ENCODE measurements around the gene GPR132.

GPR132 gene

DNA sequence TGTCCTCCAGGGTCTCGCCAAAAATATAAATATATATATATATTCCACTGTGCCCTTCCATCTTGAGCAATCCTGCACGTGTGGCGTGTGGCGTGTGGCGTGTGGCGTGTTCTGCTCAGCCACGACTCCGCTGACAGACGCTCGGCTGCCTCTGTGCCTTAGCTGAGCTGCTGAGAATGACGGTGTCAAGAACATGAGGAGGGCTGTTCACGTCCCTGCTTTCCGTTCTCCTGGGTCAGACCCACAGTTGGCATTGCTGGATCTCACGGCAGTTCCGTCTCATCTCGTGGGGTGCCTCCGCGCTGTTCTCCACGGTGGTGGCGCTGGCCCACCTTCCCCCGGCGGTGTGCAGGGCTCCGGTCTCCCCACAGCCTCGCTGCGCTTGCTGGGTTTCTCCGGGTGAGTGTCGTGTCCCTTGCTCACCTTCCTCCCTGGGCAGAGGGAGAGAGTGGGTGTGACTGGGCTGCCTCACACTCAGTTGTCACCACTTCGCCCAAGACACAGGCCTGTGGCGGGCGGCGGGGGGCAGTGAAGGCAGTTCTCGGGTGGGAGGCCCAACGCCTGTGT, 9.4 kb downstream of the GPR132 start:
- Histone ChIP-seq H3K27me3 (replicated peaks; ENCODE audit: control insufficient read depth, insufficient read depth, low read length) (peaks cover 27% of the 10 kb centered on the region), H3K4me3 (ENCODE audit: low read length) (no peak overlapping the region), H3K9me3 (ENCODE audit: control insufficient read depth, low read length) (no peaks in the 10 kb centered on the region), H3K9ac (ENCODE audit: low read length) (no peak overlapping the region), H3K4me1 (ENCODE audit: control insufficient read depth, insufficient read depth, low read length) (peaks cover 8% of the 10 kb centered on the region), H3K36me3 (ENCODE audit: control insufficient read depth, insufficient read depth, low read length, severe bottlenecking) (no peaks in the 10 kb centered on the region)
- DNase-seq (ENCODE audit: low read depth): no peak

- DNase-seq (ENCODE audit: low read depth): no peak
- Histone ChIP-seq H3K36me3 (ENCODE audit: control insufficient read depth, insufficient read depth, low read length, severe bottlenecking) (no peaks in the 10 kb centered on the region), H3K4me3 (ENCODE audit: low read length) (no peak overlapping the region), H3K9ac (ENCODE audit: low read length) (no peak overlapping the region), H3K27me3 (replicated peaks; ENCODE audit: control insufficient read depth, insufficient read depth, low read length) (peaks cover 29% of the 10 kb centered on the region), H3K4me1 (ENCODE audit: control insufficient read depth, insufficient read depth, low read length) (peaks cover 6% of the 10 kb centered on the region), H3K9me3 (ENCODE audit: control insufficient read depth, low read length) (no peaks in the 10 kb centered on the region)
Measured at GRCh38 chr14:105055334-105055733, 9.9 kb downstream of the GPR132 start.

DNA sequence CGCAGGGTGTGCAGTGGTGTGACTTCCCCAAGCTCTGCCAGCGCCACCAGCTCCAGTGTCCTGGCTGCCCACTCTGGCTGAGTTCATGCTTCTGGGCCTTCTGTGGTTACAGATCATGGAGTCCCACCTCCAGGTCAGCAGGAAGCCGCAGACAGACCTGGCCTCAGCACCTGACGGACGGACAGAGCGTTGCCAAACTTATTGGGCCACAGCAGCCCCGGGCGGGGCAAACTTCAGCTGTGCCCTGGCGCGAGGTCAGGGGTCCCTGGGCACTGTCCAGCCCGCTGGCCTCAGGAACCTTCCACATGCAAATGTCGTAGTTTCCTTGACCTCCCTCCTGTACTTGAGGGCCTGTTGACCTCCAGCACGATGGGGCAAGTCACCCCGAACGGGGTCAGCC, 11.2 kb downstream of the GPR132 start:
- no peak for DNase-seq (ENCODE audit: low read depth)
- Histone ChIP-seq H3K9ac (ENCODE audit: low read length) (no peak overlapping the region), H3K4me3 (ENCODE audit: low read length) (no peak overlapping the region), H3K27me3 (replicated peaks; ENCODE audit: control insufficient read depth, insufficient read depth, low read length) (peaks cover 31% of the 10 kb centered on the region), H3K36me3 (ENCODE audit: control insufficient read depth, insufficient read depth, low read length, severe bottlenecking) (no peaks in the 10 kb centered on the region), H3K4me1 (ENCODE audit: control insufficient read depth, insufficient read depth, low read length) (peaks cover 2% of the 10 kb centered on the region), H3K9me3 (ENCODE audit: control insufficient read depth, low read length) (no peaks in the 10 kb centered on the region)

DNA sequence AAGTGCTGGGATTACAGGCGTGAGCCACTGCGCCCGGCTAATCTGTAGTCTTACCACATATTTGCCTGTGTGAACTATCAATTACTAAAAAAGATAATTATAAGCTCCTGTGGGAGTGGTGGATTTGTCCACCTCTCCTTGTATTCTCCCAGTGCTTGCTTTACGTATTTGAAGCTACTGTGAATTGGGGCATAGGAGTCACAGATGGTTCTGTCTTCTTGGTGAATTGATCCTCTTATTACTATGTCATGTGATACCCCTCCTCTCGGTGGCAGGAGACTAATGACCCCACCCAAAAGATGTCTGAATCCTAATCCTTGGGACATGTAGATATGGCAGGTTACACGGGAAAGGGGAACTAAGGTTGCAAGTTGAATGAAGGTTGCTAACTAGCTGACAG, 11.8 kb downstream of the GPR132 start:
- no peaks in the 10 kb centered on the region for H3K36me3 ChIP-seq (ENCODE audit: control insufficient read depth, insufficient read depth, low read length, severe bottlenecking)
- no peak for DNase-seq (ENCODE audit: low read depth)

DNA sequence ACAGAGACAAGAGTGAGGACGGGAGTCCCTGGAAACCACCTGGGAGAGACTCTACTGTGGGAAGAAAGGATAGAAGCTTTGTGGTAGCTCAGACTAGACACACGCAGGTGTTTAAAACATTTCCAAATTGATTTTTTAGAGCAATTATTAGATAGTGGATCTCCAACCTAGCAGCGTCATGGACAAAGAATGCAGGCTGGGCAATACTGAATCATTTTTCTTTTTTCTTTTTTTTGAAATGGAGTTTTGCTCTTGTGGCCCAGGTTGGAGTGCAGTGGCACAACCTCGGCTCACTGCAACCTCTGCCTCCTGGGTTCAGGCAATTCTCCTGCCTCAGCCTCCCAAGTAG, 13.1 kb downstream of the GPR132 start:
- Histone ChIP-seq H3K4me1 (ENCODE audit: control insufficient read depth, insufficient read depth, low read length) (no peaks in the 10 kb centered on the region), H3K27me3 (replicated peaks; ENCODE audit: control insufficient read depth, insufficient read depth, low read length) (peaks cover 31% of the 10 kb centered on the region), H3K9me3 (ENCODE audit: control insufficient read depth, low read length) (no peaks in the 10 kb centered on the region), H3K4me3 (ENCODE audit: low read length) (no peak overlapping the region), H3K9ac (ENCODE audit: low read length) (no peak overlapping the region), H3K36me3 (ENCODE audit: control insufficient read depth, insufficient read depth, low read length, severe bottlenecking) (no peaks in the 10 kb centered on the region)
- no peak for DNase-seq (ENCODE audit: low read depth)

More for the DNA sequence above, 11.8 kb downstream of the GPR132 start:
- H3K4me3 ChIP-seq (ENCODE audit: low read length): no peak overlapping the region
- no peaks in the 10 kb centered on the region for H3K4me1 ChIP-seq (ENCODE audit: control insufficient read depth, insufficient read depth, low read length)
- H3K9ac ChIP-seq (ENCODE audit: low read length): no peak overlapping the region
- no peaks in the 10 kb centered on the region for H3K9me3 ChIP-seq (ENCODE audit: control insufficient read depth, low read length)
- H3K27me3 ChIP-seq (replicated peaks; ENCODE audit: control insufficient read depth, insufficient read depth, low read length): peaks cover 28% of the 10 kb centered on the region

GRCh38 chr14:105051182-105052109, 13.8 kb downstream of the GPR132 start:
- Histone ChIP-seq H3K9me3 (ENCODE audit: control insufficient read depth, low read length) (no peaks in the 10 kb centered on the region), H3K4me1 (ENCODE audit: control insufficient read depth, insufficient read depth, low read length) (no peaks in the 10 kb centered on the region), H3K27me3 (replicated peaks; ENCODE audit: control insufficient read depth, insufficient read depth, low read length) (peaks cover 32% of the 10 kb centered on the region), H3K4me3 (ENCODE audit: low read length) (no peak overlapping the region), H3K36me3 (ENCODE audit: control insufficient read depth, insufficient read depth, low read length, severe bottlenecking) (no peaks in the 10 kb centered on the region), H3K9ac (ENCODE audit: low read length) (no peak overlapping the region)
- no peak for DNase-seq (ENCODE audit: low read depth)

DNA sequence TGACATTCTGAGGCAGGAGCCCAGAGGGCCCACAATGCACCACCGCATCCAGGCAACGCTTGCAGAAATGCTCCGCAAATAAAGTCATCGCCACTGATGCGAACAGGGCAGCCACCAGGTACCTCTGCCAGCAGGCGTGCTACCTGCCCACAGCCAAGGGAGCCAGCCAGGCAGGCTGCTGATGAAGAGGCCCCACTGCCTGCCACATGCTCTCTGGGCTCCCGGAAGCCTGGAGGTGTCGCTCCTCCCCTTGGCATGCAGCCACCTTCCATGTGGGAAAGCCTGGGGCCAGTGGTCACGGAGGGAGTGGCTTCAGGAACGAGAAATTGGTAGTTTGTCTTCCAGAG, 14.7 kb downstream of the GPR132 start:
- no peaks in the 10 kb centered on the region for H3K9me3 ChIP-seq (ENCODE audit: control insufficient read depth, low read length)
- H3K9ac ChIP-seq (ENCODE audit: low read length): no peak overlapping the region
- H3K36me3 ChIP-seq (ENCODE audit: control insufficient read depth, insufficient read depth, low read length, severe bottlenecking): no peaks in the 10 kb centered on the region
- no peak for DNase-seq (ENCODE audit: low read depth)
- H3K4me1 ChIP-seq (ENCODE audit: control insufficient read depth, insufficient read depth, low read length): no peaks in the 10 kb centered on the region
- peaks cover 25% of the 10 kb centered on the region for H3K27me3 ChIP-seq (replicated peaks; ENCODE audit: control insufficient read depth, insufficient read depth, low read length)
- no peak overlapping the region for H3K4me3 ChIP-seq (ENCODE audit: low read length)

DNA sequence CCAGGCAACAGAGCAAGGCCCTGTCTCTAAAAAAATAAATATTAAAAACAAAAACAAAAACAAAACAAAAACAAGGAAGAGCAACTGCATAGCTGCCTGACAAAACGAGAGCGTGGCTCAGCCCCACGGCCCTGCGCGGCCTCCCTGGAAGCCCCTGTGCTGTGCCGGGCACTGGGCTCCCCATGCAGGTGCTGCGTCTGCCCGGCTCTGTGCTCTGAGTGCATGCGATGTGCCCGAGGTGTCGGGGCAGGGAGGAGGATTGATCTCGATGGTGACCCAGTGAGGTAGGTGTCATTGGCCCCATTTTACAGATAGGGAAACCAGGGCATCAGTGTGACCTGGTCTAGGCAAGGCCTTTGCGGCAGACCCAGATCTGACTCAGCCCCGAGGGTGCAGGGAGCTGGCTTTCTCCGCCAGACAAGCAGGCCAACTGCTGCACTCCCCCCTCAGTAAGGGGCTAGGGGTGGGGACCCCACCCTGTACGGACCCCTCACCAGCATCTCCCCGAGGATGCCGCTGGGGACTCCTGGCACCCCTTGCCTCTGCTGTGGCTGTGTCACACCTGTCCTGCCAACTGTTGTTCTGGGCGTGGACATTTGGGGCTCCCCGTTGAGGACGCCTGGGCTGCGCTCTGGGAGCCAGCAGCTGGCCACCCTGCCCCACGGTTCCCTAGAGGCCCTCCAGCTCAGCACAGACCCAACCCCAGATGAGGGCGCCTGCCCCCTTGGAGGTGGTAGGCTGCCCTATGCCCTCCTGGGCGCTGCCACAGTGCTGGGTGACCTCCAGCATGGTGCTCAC, 15.3 kb downstream of the GPR132 start:
- no peak for DNase-seq (ENCODE audit: low read depth)
- no peak overlapping the region for H3K4me3 ChIP-seq (ENCODE audit: low read length)
- H3K9ac ChIP-seq (ENCODE audit: low read length): no peak overlapping the region
- H3K9me3 ChIP-seq (ENCODE audit: control insufficient read depth, low read length): no peaks in the 10 kb centered on the region
- H3K27me3 ChIP-seq (replicated peaks; ENCODE audit: control insufficient read depth, insufficient read depth, low read length): peaks cover 25% of the 10 kb centered on the region
- no peaks in the 10 kb centered on the region for H3K4me1 ChIP-seq (ENCODE audit: control insufficient read depth, insufficient read depth, low read length)
- no peaks in the 10 kb centered on the region for H3K36me3 ChIP-seq (ENCODE audit: control insufficient read depth, insufficient read depth, low read length, severe bottlenecking)

DNA sequence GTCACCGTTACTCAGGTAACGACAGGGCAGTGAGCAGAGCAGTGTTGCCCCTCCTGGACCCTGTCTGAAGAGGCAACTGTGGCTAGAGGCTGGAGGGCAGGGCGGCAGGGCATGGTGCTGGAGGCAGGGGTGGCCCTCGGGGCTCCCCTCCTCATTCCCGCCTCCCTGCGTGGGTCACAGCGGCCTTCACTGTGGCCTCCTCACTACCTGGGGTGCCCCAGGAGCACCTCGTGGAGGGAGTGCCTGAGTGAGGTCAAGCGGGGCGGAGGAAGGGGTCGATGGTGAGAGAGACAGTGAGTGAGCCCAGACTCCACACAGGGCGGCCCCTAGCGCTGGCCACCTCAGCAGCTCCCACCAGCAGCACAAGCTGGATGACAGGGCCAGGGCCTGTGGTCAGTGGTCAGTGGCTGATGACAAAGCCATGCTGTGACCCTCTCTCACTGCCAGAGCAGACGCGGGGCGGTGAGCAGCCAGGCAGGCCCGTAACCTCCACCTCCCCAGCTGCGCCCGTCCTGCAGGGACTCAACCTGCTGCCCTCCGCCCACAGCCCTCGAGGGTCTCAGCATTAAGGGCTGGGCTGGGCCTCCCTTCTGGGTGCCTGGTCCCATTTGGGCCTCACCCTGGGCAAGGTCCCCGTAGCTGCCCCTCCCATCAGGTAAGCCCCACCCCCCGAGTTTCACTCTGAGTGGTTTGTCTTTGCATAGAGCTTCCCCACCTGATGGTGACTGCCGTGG, 17.8 kb downstream of the GPR132 start:
- Histone ChIP-seq H3K27me3 (replicated peaks; ENCODE audit: control insufficient read depth, insufficient read depth, low read length) (peaks cover 18% of the 10 kb centered on the region), H3K36me3 (ENCODE audit: control insufficient read depth, insufficient read depth, low read length, severe bottlenecking) (no peaks in the 10 kb centered on the region), H3K4me3 (ENCODE audit: low read length) (no peak overlapping the region), H3K9ac (ENCODE audit: low read length) (no peak overlapping the region), H3K9me3 (ENCODE audit: control insufficient read depth, low read length) (no peaks in the 10 kb centered on the region), H3K4me1 (ENCODE audit: control insufficient read depth, insufficient read depth, low read length) (no peaks in the 10 kb centered on the region)
- DNase-seq (ENCODE audit: low read depth): no peak

- Histone ChIP-seq H3K36me3 (ENCODE audit: control insufficient read depth, insufficient read depth, low read length, severe bottlenecking) (no peaks in the 10 kb centered on the region), H3K9ac (ENCODE audit: low read length) (no peak overlapping the region), H3K4me3 (ENCODE audit: low read length) (no peak overlapping the region), H3K27me3 (replicated peaks; ENCODE audit: control insufficient read depth, insufficient read depth, low read length) (peaks cover 18% of the 10 kb centered on the region), H3K4me1 (ENCODE audit: control insufficient read depth, insufficient read depth, low read length) (no peaks in the 10 kb centered on the region), H3K9me3 (ENCODE audit: control insufficient read depth, low read length) (no peaks in the 10 kb centered on the region)
- DNase-seq (ENCODE audit: low read depth): no peak
Measured at GRCh38 chr14:105046891-105047282, 18.3 kb downstream of the GPR132 start.

Measured in adipocyte (in vitro differentiated cells).